HG02610 (cell line): ENCODE measurements around the gene INPP5F.

Experiments
- ATAC-seq: cut with Tn5 transposase; IDR thresholded peaks from one replicate; pipeline ENCODE4 v1.9.1; 2021; ENCODE audit warnings: mild to moderate bottlenecking, moderate library complexity; ENCODE audit not compliant: unreplicated experiment

The INPP5F gene

GRCh38 chr10:119725828-119726675 is at the start of gene INPP5F:
TSS of gene INPP5F (plus strand) at chr10:119726050. CDS start at chr10:119726263, 213 bp downstream.
- peak; percentile 94 for ATAC-seq

GRCh38 chr10:119677126-119677525 is 48.7 kb upstream of the INPP5F start:
- no peak for ATAC-seq

- ATAC-seq: no peak
These were observed 47.7 kb upstream of the INPP5F start for GRCh38 chr10:119677904-119678755.

GRCh38 chr10:119679480-119679829 is 46.4 kb upstream of the INPP5F start:
- no peak for ATAC-seq

- ATAC-seq: no peak
These were observed 45.8 kb upstream of the INPP5F start for GRCh38 chr10:119680050-119680449.

GRCh38 chr10:119680650-119681081 is 45.2 kb upstream of the INPP5F start:
- ATAC-seq: no peak

- peak; percentile 76 for ATAC-seq
These were observed 39.2 kb upstream of the INPP5F start for GRCh38 chr10:119686465-119687191.

- ATAC-seq: no peak
These were observed 38.4 kb upstream of the INPP5F start for GRCh38 chr10:119687192-119688032.

GRCh38 chr10:119688033-119688508 is 37.8 kb upstream of the INPP5F start:
- no peak for ATAC-seq

- ATAC-seq: no peak
These were observed 36.8 kb upstream of the INPP5F start for GRCh38 chr10:119689016-119689580.

GRCh38 chr10:119691726-119692125 is 34.1 kb upstream of the INPP5F start:
- no peak for ATAC-seq

GRCh38 chr10:119693262-119693957 is 32.4 kb upstream of the INPP5F start:
- no peak for ATAC-seq

GRCh38 chr10:119694608-119695007 is 31.2 kb upstream of the INPP5F start:
- no peak for ATAC-seq

- ATAC-seq: peak; percentile 44
These were observed 25.4 kb upstream of the INPP5F start for GRCh38 chr10:119700321-119700954.

- no peak for ATAC-seq
These were observed 24.0 kb upstream of the INPP5F start for GRCh38 chr10:119701861-119702260.

- no peak for ATAC-seq
These were observed 23.3 kb upstream of the INPP5F start for GRCh38 chr10:119702583-119702982.

- no peak for ATAC-seq
These were observed 21.8 kb upstream of the INPP5F start for GRCh38 chr10:119703903-119704508.

GRCh38 chr10:119705434-119705831 is 20.4 kb upstream of the INPP5F start:
- ATAC-seq: peak; percentile 47
